HepG2 (cell line): Measurements from ENCODE around the gene F7. TPM values are rescaled to one million over a fixed set of nuclear protein-coding genes. Genes with fewer than 3 reads are reported as not detected.
A peak's percentile ranks its signal among the peaks of the same experiment; 100 is the strongest.

Experiments used
- ELF1 ChIP-seq: sonication (generic); formaldehyde crosslinking; IDR thresholded peaks from 2 replicates; pipeline ENCODE4 v1.4.0; 2020; ENCODE audit warnings: missing genetic modification reagents
- FOSL2 ChIP-seq: sonication (generic); formaldehyde crosslinking; IDR thresholded peaks from 2 replicates; pipeline ENCODE4 v1.4.0; 2020; ENCODE audit warnings: missing genetic modification reagents
- FOXA1 ChIP-seq, 2 experiments: fragments of 450-650 bp in 1 of 2; sonication (generic) in 1 of 2; formaldehyde crosslinking in 1 of 2; IDR thresholded peaks; 2 replicates each; pipeline versions ENCODE4 v1.4.0 to v1.6.1; 2016 to 2020; ENCODE audit warnings: missing genetic modification reagents in 1 of 2
- FOXK1 ChIP-seq: sonication (generic); formaldehyde crosslinking; IDR thresholded peaks from 2 replicates; pipeline ENCODE4 v1.4.0; 2020; ENCODE audit warnings: low read depth, missing genetic modification reagents, borderline replicate concordance
- GATAD1 ChIP-seq: IDR thresholded peaks from 2 replicates; pipeline ENCODE4 v1.6.1; 2016; ENCODE audit warnings: missing genetic modification reagents, missing compliant biosample characterization
- GATAD2A ChIP-seq: IDR thresholded peaks from 2 replicates; pipeline ENCODE4 v1.6.1; 2016
- HIVEP1 ChIP-seq: sonication (generic); formaldehyde crosslinking; IDR thresholded peaks from 2 replicates; pipeline ENCODE4 v1.4.0; 2020; ENCODE audit warnings: mild to moderate bottlenecking, missing genetic modification reagents
- HNRNPK ChIP-seq: fragments of 200-400 bp; formaldehyde crosslinking; IDR thresholded peaks from 2 replicates; pipeline ENCODE4 v1.6.1; 2018; ENCODE audit warnings: low read length, low read depth, moderate library complexity, mild to moderate bottlenecking; ENCODE audit not compliant: poor library complexity, severe bottlenecking
- HOXD1 ChIP-seq: sonication (generic); formaldehyde crosslinking; IDR thresholded peaks from 2 replicates; pipeline ENCODE4 v1.5.0; 2020; ENCODE audit warnings: missing genetic modification reagents
- MBNL3 ChIP-seq: fragments of 250-450 bp; sonication (Bioruptor Pico); conservative IDR thresholded peaks from 2 replicates; pipeline ENCODE4 v1.8.0; 2022; ENCODE audit warnings: mild to moderate bottlenecking, inconsistent platforms
- MXI1 ChIP-seq: IDR thresholded peaks from 3 replicates; pipeline ENCODE4 v1.6.1; 2012; ENCODE audit warnings: low read depth, low read length, inconsistent platforms, borderline replicate concordance
- SMAD1 ChIP-seq: sonication (generic); formaldehyde crosslinking; IDR thresholded peaks from 2 replicates; pipeline ENCODE4 v1.4.0; 2020; ENCODE audit warnings: missing genetic modification reagents, low read depth, mild to moderate bottlenecking, borderline replicate concordance
- TGIF2 ChIP-seq: IDR thresholded peaks from 2 replicates; pipeline ENCODE4 v1.6.1; 2016; ENCODE audit warnings: control low read depth, missing compliant biosample characterization
- ZNF124 ChIP-seq: sonication (generic); formaldehyde crosslinking; IDR thresholded peaks from 2 replicates; pipeline ENCODE4 v1.4.0; 2020; ENCODE audit warnings: missing genetic modification reagents
- ZNF232 ChIP-seq: sonication (generic); formaldehyde crosslinking; IDR thresholded peaks from 2 replicates; pipeline ENCODE4 v1.4.0; 2020; ENCODE audit warnings: missing genetic modification reagents, borderline replicate concordance
- ZNF616 ChIP-seq: sonication (generic); formaldehyde crosslinking; IDR thresholded peaks from 2 replicates; pipeline ENCODE4 v1.5.0; 2020; ENCODE audit warnings: low read depth, mild to moderate bottlenecking, missing genetic modification reagents
- ZNF766 ChIP-seq: sonication (generic); formaldehyde crosslinking; IDR thresholded peaks from 2 replicates; pipeline ENCODE4 v1.5.0; 2020; ENCODE audit warnings: missing genetic modification reagents, borderline replicate concordance
- ZSCAN30 ChIP-seq: sonication (generic); formaldehyde crosslinking; IDR thresholded peaks from 2 replicates; pipeline ENCODE4 v1.5.0; 2020; ENCODE audit warnings: mild to moderate bottlenecking, missing genetic modification reagents
- polyA plus RNA-seq, 8 experiments: library from polyadenylated mRNA; depleted of rRNA in 3 of 8; stranded (reverse) in 7 of 8; unstranded in 1 of 8; fragments of >200 nt; fragmentation: Illumina TruSeq in 4 of 8; extraction: Trizol in 4 of 8; gene quantifications; 2 replicates each; pipeline versions ENCODE4 v1.2.1 to v1.2.3, GENCODE V29; 2011 to 2016; ENCODE audit warnings: low read depth in 4 of 8, missing spikeins in 1 of 8, mixed read lengths in 1 of 8; ENCODE audit not compliant: insufficient read depth in 1 of 8
- total RNA-seq, 5 experiments: library from RNA; depleted of rRNA; stranded (reverse); fragments of >200 nt; fragmentation: Illumina TruSeq; extraction: Trizol; gene quantifications; 2 replicates each; pipeline ENCODE4 v1.2.3, GENCODE V29; 2016; ENCODE audit warnings: low read depth in 1 of 5
- TF ChIP-seq, protein P1 (sequence below): sonication (generic); formaldehyde crosslinking; IDR thresholded peaks from 2 replicates; pipeline ENCODE4 v1.4.0; 2020; ENCODE audit warnings: missing genetic modification reagents, low read depth, mild to moderate bottlenecking, borderline replicate concordance
- TF ChIP-seq, protein P2 (sequence below): sonication (generic); formaldehyde crosslinking; IDR thresholded peaks from 2 replicates; pipeline ENCODE4 v1.5.0; 2020; ENCODE audit warnings: missing genetic modification reagents
- TF ChIP-seq, protein P3 (sequence below): sonication (generic); formaldehyde crosslinking; IDR thresholded peaks from 2 replicates; pipeline ENCODE4 v1.8.1; 2022; ENCODE audit warnings: low read depth, mild to moderate bottlenecking, missing genetic modification reagents

Gene F7
- total and polyA plus RNA-seq, 2 of the 13 experiments (the other 11 are each of a cell fraction or from before 2014, with no cell fraction given) = 12.6 to 26.5 TPM

DNA sequence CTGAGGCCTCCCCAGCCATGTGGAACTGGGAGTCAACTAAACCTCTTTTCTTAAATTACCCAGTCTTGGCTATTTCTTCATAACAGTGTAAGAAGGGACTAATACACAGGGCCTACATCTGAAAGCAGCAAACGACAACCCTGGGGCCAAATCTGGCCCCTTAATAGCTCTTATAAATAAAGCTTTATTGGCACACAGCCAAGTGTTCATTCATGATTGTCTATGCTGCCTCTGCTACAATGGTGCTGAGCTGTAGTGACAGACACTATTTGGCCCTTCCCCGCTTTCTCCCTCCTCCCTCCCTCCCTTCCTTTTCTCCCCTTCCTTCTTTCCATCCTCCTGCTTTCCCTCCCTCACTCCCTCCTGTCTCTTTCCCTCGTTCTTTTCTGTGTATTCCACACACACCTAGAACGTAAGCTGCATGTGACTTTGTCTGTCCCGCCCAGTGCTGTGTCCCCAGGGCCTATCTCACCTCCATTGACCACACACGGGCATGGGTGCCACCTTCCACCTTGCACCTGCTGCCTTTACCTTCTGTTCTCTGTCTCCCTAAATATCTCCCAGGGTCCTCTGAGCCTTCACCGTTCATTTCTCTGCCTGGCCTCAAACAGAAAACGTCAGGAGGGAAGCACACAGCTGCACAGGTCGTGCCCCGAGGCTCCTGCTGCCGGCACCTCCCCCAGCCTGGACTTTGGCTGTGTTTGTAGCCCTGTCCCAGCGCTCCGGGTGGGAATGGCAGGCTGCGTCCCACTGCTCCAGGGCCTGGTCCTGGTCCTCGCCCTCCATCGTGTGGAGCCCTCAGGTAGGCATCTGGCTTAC is 52.5 kb downstream of the F7 start, which contains the start of gene PROZ (continued):
- no peak for TF ChIP-seq FOXA1 (IDR thresholded peaks at IDR 0.05)
- TF ChIP-seq FOXA1 (CRISPR knock-in tag; IDR thresholded peaks at IDR 0.05) = no peak
- no peak for TF ChIP-seq ZNF616 (CRISPR knock-in tag)
- TF ChIP-seq GATAD1 = peak; percentile 41; the same call in 1 of the 2 replicates
- TF ChIP-seq ZNF232 (CRISPR knock-in tag) = no peak
- TF ChIP-seq, protein P1, sequence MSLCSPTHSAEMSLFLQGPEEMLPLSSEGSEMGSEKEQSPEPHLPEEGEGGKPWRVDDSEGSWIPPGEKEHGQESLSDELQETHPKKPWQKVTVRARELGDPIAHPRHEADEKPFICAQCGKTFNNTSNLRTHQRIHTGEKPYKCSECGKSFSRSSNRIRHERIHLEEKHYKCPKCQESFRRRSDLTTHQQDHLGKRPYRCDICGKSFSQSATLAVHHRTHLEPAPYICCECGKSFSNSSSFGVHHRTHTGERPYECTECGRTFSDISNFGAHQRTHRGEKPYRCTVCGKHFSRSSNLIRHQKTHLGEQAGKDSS = no peak
- TF ChIP-seq, protein P2, sequence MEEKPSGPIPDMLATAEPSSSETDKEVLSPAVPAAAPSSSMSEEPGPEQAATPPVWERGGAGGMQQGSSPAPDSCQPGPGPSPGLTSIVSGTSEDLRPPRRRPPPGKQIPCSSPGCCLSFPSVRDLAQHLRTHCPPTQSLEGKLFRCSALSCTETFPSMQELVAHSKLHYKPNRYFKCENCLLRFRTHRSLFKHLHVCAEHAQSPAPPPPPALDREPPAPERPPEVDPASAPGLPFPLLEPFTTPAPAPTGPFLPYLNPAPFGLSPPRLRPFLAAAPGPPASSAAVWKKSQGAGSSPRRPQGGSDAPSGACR (CRISPR knock-in tag) = peak; percentile 87
- no peak for TF ChIP-seq ZNF124 (CRISPR knock-in tag)
- TF ChIP-seq TGIF2 (CRISPR knock-in tag) = no peak
- peak; percentile 42 for TF ChIP-seq HNRNPK
- TF ChIP-seq ZSCAN30 (CRISPR knock-in tag) = no peak
- TF ChIP-seq GATAD2A (CRISPR knock-in tag) = peak; percentile 71
- TF ChIP-seq ZNF766 (CRISPR knock-in tag) = no peak
- peak; percentile 38; the same call in 1 of the 2 replicates for TF ChIP-seq FOSL2
- TF ChIP-seq ELF1 = no peak
- no peak for TF ChIP-seq MBNL3 (CRISPR knock-in tag)
- TF ChIP-seq, protein P3, sequence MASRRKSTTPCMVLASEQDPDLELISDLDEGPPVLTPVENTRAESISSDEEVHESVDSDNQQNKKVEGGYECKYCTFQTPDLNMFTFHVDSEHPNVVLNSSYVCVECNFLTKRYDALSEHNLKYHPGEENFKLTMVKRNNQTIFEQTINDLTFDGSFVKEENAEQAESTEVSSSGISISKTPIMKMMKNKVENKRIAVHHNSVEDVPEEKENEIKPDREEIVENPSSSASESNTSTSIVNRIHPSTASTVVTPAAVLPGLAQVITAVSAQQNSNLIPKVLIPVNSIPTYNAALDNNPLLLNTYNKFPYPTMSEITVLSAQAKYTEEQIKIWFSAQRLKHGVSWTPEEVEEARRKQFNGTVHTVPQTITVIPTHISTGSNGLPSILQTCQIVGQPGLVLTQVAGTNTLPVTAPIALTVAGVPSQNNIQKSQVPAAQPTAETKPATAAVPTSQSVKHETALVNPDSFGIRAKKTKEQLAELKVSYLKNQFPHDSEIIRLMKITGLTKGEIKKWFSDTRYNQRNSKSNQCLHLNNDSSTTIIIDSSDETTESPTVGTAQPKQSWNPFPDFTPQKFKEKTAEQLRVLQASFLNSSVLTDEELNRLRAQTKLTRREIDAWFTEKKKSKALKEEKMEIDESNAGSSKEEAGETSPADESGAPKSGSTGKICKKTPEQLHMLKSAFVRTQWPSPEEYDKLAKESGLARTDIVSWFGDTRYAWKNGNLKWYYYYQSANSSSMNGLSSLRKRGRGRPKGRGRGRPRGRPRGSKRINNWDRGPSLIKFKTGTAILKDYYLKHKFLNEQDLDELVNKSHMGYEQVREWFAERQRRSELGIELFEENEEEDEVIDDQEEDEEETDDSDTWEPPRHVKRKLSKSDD (CRISPR knock-in tag) = 0 out of 2 replicates have a peak, but pooled peaks have one; percentile 54
- TF ChIP-seq HOXD1 (CRISPR knock-in tag) = no peak
- TF ChIP-seq HIVEP1 (CRISPR knock-in tag) = peak; percentile 77
- no peak for TF ChIP-seq FOXK1 (CRISPR knock-in tag)
- peak; percentile 86 for TF ChIP-seq SMAD1 (CRISPR knock-in tag)
- peak; percentile 65; the same call in 1 of the 3 replicates for TF ChIP-seq MXI1
